ENCODE data around the gene DOCK1.

DNA sequence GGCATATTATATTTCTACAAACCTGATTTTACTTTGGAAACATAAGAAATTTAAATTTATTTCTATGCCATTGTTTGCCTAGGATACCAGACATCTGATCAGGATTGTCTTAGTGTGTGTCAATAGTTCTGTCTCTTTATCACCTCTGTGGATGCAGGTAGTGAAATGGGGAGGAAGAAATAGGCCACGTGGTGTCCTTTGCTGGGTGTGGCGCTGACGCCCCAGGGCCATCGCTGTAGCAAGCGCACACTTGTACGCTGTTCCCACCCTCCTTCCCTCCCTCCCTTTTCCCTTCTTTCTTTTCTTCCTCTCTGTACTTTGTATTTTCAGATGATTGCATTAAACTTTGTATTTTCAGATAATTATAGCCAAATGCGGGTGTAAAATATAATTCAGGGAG is 5.0 kb downstream of the DOCK1 start:
- TF ChIP-seq, protein P1, sequence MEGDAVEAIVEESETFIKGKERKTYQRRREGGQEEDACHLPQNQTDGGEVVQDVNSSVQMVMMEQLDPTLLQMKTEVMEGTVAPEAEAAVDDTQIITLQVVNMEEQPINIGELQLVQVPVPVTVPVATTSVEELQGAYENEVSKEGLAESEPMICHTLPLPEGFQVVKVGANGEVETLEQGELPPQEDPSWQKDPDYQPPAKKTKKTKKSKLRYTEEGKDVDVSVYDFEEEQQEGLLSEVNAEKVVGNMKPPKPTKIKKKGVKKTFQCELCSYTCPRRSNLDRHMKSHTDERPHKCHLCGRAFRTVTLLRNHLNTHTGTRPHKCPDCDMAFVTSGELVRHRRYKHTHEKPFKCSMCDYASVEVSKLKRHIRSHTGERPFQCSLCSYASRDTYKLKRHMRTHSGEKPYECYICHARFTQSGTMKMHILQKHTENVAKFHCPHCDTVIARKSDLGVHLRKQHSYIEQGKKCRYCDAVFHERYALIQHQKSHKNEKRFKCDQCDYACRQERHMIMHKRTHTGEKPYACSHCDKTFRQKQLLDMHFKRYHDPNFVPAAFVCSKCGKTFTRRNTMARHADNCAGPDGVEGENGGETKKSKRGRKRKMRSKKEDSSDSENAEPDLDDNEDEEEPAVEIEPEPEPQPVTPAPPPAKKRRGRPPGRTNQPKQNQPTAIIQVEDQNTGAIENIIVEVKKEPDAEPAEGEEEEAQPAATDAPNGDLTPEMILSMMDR (conservative IDR thresholded peaks at IDR 0.05; ENCODE audit: low read length): no peak
- no peak for TF ChIP-seq EZH2phosphoT487 (IDR thresholded peaks at IDR 0.05; ENCODE audit: borderline replicate concordance)
